ENCODE measurements around the gene TRIM66. TPM values are rescaled to one million over a fixed set of nuclear protein-coding genes. Genes with fewer than 3 reads are reported as not detected.
A peak's percentile ranks its signal among the peaks of the same experiment; 100 is the strongest.

The TRIM66 gene
- total RNA-seq, 4 donors from 2014 or later = 3.3 to 13.0 (median 6.2) TPM

DNA sequence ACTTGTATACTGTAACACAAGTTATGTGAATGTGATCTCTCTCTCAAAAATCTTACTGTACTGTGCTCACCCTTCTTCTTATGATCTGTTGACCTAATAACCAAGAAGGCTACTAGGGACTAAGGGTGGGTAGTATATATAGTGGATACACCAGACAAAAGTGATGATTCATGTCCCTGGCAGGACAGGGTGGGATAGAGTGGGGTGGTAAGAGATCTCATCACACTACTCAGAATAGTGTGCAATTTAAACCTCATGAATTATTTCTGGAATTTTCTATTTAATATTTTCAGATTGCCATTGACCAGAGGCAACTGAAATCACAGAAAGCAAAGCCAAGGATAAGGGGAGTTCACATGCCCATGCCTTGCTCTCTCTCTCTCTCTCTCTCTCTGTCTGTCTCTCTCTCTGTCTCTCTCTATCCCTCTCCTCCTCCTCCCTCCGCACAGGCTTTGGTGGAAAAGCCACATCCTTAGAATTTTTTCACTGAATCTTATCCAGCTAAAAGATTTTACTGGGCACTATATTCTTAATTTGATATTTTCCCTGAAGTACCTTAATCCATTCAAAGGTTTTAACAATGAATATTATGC is 76.4 kb downstream of the TRIM66 start:
- no peak overlapping the region for H3K4me3 ChIP-seq (ENCODE audit: low read depth, poor library complexity, severe bottlenecking)
- TF ChIP-seq POLR2A (IDR thresholded peaks at IDR 0.05) (no peak), CTCF (IDR thresholded peaks at IDR 0.05) (no peak)
- intact Hi-C loops (cut with DNase I; ENCODE audit: low total_unique reads) = no loop called here
- WGBS, 2 donors = 89 to 100% methylated on average over 1 of the region's 1 CpG
- no peak for DNase-seq (ENCODE audit: low spot score in 2 of 2)

- 10 to 17% methylated on average over 9 of the region's 9 CpGs for WGBS, 2 donors
- no peak for TF ChIP-seq POLR2A (IDR thresholded peaks at IDR 0.05)
- TF ChIP-seq CTCF (IDR thresholded peaks at IDR 0.05) = no peak
- peak in 1 of 2 donors; percentile 81 for DNase-seq (ENCODE audit: low spot score in 2 of 2)
- intact Hi-C loops (cut with DNase I; ENCODE audit: low total_unique reads) = no loop called here
- no peak overlapping the region for H3K4me3 ChIP-seq (ENCODE audit: low read depth, poor library complexity, severe bottlenecking)
Measured at GRCh38 chr11:8604078-8604723, 78.3 kb downstream of the TRIM66 start.

GRCh38 chr11:8603696-8604077 is 78.8 kb downstream of the TRIM66 start:
- DNase-seq (ENCODE audit: low spot score in 2 of 2) = no peak
- H3K4me3 ChIP-seq (ENCODE audit: low read depth, poor library complexity, severe bottlenecking) = no peak overlapping the region
- TF ChIP-seq CTCF (IDR thresholded peaks at IDR 0.05) (no peak), POLR2A (IDR thresholded peaks at IDR 0.05) (no peak)
- intact Hi-C loops (cut with DNase I; ENCODE audit: low total_unique reads) = no loop called here
- WGBS, 2 donors = 47 to 65% methylated on average over 2 of the region's 2 CpGs

DNA sequence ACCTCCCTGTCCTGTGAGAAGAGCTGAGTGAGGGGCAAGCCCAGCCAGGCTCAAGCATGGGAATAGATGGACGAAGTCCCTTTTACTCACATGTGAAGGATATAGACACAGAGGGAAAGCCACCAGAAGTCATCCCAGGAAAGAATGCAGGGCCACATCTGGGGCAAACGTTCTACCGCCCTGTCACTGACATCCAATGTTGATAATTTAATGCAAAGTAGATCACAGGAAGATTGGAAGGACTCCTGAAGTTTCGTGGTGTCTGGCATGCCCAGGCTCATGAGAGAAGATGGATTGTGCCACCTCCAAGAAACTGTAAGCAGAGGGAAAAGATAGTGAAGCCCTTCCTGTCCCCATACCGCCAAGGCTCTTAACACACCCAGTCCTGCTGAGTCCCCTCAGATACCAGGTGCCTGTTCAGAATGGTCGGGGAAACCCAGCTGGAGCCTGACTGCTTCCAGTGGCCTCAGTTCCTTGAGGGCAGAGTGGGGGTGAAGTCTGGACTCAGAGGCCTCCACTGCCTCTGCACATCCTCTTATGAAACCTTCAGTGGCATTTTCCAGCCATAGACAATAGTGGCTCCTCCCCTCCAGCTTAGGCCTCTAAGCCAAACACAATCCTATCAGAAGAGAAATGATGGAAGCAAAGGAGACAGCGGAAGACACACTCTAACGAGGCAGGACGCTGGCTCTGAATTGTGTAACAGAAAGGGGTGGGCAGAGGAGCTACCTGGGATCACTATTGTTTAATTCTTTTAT is 80.9 kb downstream of the TRIM66 start:
- DNase-seq (ENCODE audit: low spot score in 2 of 2) = peak in 1 of 2 donors; percentile 80
- H3K4me3 ChIP-seq (ENCODE audit: low read depth, poor library complexity, severe bottlenecking) = no peak overlapping the region
- 75 to 86% methylated on average over 9 of the region's 9 CpGs for WGBS, 2 donors
- intact Hi-C loops (cut with DNase I; ENCODE audit: low total_unique reads) = no loop called here
- TF ChIP-seq POLR2A (IDR thresholded peaks at IDR 0.05) (no peak), CTCF (IDR thresholded peaks at IDR 0.05) (no peak)

- intact Hi-C loops (cut with DNase I; ENCODE audit: low total_unique reads) = no loop called here
- H3K4me3 ChIP-seq (ENCODE audit: low read depth, poor library complexity, severe bottlenecking) = no peak overlapping the region
- 93% methylated on average over 1 of the region's 1 CpG for WGBS, 2 donors
- no peak for DNase-seq (ENCODE audit: low spot score in 2 of 2)
- TF ChIP-seq CTCF (IDR thresholded peaks at IDR 0.05) (no peak), POLR2A (IDR thresholded peaks at IDR 0.05) (no peak)
Measured at GRCh38 chr11:8598506-8598905, 84.0 kb downstream of the TRIM66 start.
